Renal cortex interstitium (tissue), 15 donors: Measurements from ENCODE around the gene MRPL18. TPM values are rescaled to one million over a fixed set of nuclear protein-coding genes. Genes with fewer than 3 reads are reported as not detected.
"Not testable (repeated sequence)": the region's sequence is repeated elsewhere in the genome, so short reads cannot be mapped to it uniquely, and the experiment has no call there.

Experiments used
- DNase-seq, 11 donors: peaks; one replicate each; pipeline ENCODE4 v3.0.0-alpha.2; 2013; ENCODE audit warnings: low read depth in 9 of 11, low spot score in 4 of 11; ENCODE audit errors: extremely low read depth in 1 of 11
- long read RNA-seq, 16 experiments: transcript quantifications; one replicate each; lab custom pipeline, GENCODE V29; 2026
- polyA plus RNA-seq, 3 donors: library from polyadenylated mRNA; unstranded; fragments of 120-200 nt; gene quantifications; one replicate each; pipeline ENCODE4 v1.2.1, GENCODE V29; 2013; ENCODE audit not compliant: insufficient read length in 3 of 3

The MRPL18 gene
- polyA plus RNA-seq, result 10 to 100 TPM; 58.9 to 71.8 (median 63.0) TPM
- long read RNA-seq, donor 1, transcript MRPL18-201 (4 exons, 978 nt), result major isoform, 18 of 24 reads
- long read RNA-seq, donor 1, partial matches to known transcripts, result 0 of 24 reads
- long read RNA-seq, donor 1, other reads (novel, unspliced or antisense), result 6 of 24 reads
- long read RNA-seq, donor 2, transcript MRPL18-201 (4 exons, 978 nt), result major isoform, 22 of 38 reads
- long read RNA-seq, donor 2, partial matches to known transcripts, result 5 of 38 reads
- long read RNA-seq, donor 2, other reads (novel, unspliced or antisense), result 11 of 38 reads
- long read RNA-seq, donor 3, transcript MRPL18-201 (4 exons, 978 nt), result major isoform, 37 of 53 reads
- long read RNA-seq, donor 3, partial matches to known transcripts, result 0 of 53 reads
- long read RNA-seq, donor 3, other reads (novel, unspliced or antisense), result 12 of 53 reads
- long read RNA-seq, donor 4, transcript MRPL18-201 (4 exons, 978 nt), result major isoform, 17 of 25 reads
- long read RNA-seq, donor 4, partial matches to known transcripts, result 0 of 25 reads
- long read RNA-seq, donor 4, other reads (novel, unspliced or antisense), result 7 of 25 reads
- long read RNA-seq, donor 5, result 0 reads
- long read RNA-seq, donor 6, transcript MRPL18-201 (4 exons, 978 nt), result major isoform, 21 of 31 reads
- long read RNA-seq, donor 6, partial matches to known transcripts, result 0 of 31 reads
- long read RNA-seq, donor 6, other reads (novel, unspliced or antisense), result 10 of 31 reads
- long read RNA-seq, donor 7, transcript MRPL18-201 (4 exons, 978 nt), result major isoform, 32 of 68 reads
- long read RNA-seq, donor 7, partial matches to known transcripts, result 12 of 68 reads
- long read RNA-seq, donor 7, other reads (novel, unspliced or antisense), result 23 of 68 reads
- long read RNA-seq, donor 8, result 0 reads
- long read RNA-seq, donor 9, transcript MRPL18-201 (4 exons, 978 nt), result major isoform, 26 of 37 reads
- long read RNA-seq, donor 9, partial matches to known transcripts, result 0 of 37 reads
- long read RNA-seq, donor 9, other reads (novel, unspliced or antisense), result 11 of 37 reads
- long read RNA-seq, donor 10, transcript MRPL18-201 (4 exons, 978 nt), result major isoform, 25 of 42 reads
- long read RNA-seq, donor 10, partial matches to known transcripts, result 0 of 42 reads
- long read RNA-seq, donor 10, other reads (novel, unspliced or antisense), result 17 of 42 reads
- long read RNA-seq, donor 11, transcript MRPL18-201 (4 exons, 978 nt), result major isoform, 21 of 29 reads
- long read RNA-seq, donor 11, partial matches to known transcripts, result 0 of 29 reads
- long read RNA-seq, donor 11, other reads (novel, unspliced or antisense), result 7 of 29 reads
- long read RNA-seq, donor 12, transcript MRPL18-201 (4 exons, 978 nt), result major isoform, 10 of 10 reads
- long read RNA-seq, donor 12, partial matches to known transcripts, result 0 of 10 reads
- long read RNA-seq, donor 12, other reads (novel, unspliced or antisense), result 0 of 10 reads
- long read RNA-seq, donor 13, result 0 reads
- long read RNA-seq, donor 14, transcript MRPL18-201 (4 exons, 978 nt), result major isoform, 28 of 37 reads
- long read RNA-seq, donor 14, partial matches to known transcripts, result 0 of 37 reads
- long read RNA-seq, donor 14, other reads (novel, unspliced or antisense), result 7 of 37 reads
- long read RNA-seq, donor 15, transcript MRPL18-201 (4 exons, 978 nt), result major isoform, 14 of 14 reads
- long read RNA-seq, donor 15, partial matches to known transcripts, result 0 of 14 reads
- long read RNA-seq, donor 15, other reads (novel, unspliced or antisense), result 0 of 14 reads
- long read RNA-seq, donor 16, transcript MRPL18-201 (4 exons, 978 nt), result major isoform, 57 of 106 reads
- long read RNA-seq, donor 16, partial matches to known transcripts, result 13 of 106 reads
- long read RNA-seq, donor 16, other reads (novel, unspliced or antisense), result 31 of 106 reads

GRCh38 chr6:159790149-159790955, at the start of gene MRPL18:
Gene MRPL18 (plus strand): TSS chr6:159790467. CDS start chr6:159790588, 121 bp downstream.
- peak; percentile 81 to 97 (median 91) for DNase-seq

GRCh38 chr6:159742165-159742564, 48.1 kb upstream of the MRPL18 start:
- DNase-seq, result no peak

GRCh38 chr6:159745081-159745480, 45.2 kb upstream of the MRPL18 start:
- no peak for DNase-seq

- DNase-seq, result no peak
Observed at GRCh38 chr6:159746759-159747158, 43.5 kb upstream of the MRPL18 start.

- DNase-seq, result not testable (repeated sequence)
Observed at GRCh38 chr6:159748127-159748526, 42.1 kb upstream of the MRPL18 start.

- no peak for DNase-seq
Observed at GRCh38 chr6:159751448-159751847, 38.8 kb upstream of the MRPL18 start.

GRCh38 chr6:159753081-159753872, 37.0 kb upstream of the MRPL18 start:
- DNase-seq, result no peak

GRCh38 chr6:159754401-159754800, 35.9 kb upstream of the MRPL18 start:
- DNase-seq, result no peak

GRCh38 chr6:159754959-159755914, 35.0 kb upstream of the MRPL18 start:
- DNase-seq, result no peak

- DNase-seq, result no peak
Observed at GRCh38 chr6:159756508-159756907, 33.8 kb upstream of the MRPL18 start.

GRCh38 chr6:159758031-159759001, 32.0 kb upstream of the MRPL18 start:
- no peak for DNase-seq

- DNase-seq, result no peak
Observed at GRCh38 chr6:159759645-159760044, 30.6 kb upstream of the MRPL18 start.

- peak in 1 of 11 donors; percentile 2 for DNase-seq
Observed at GRCh38 chr6:159760602-159761057, 29.6 kb upstream of the MRPL18 start.
